H9 (cell line): Measurements from ENCODE around the gene LRRFIP2. TPM values are rescaled to one million over a fixed set of nuclear protein-coding genes. Genes with fewer than 3 reads are reported as not detected.

Experiments used
- DNase-seq: peaks from one replicate; pipeline ENCODE4 v3.0.0-alpha.2; 2017
- H2AFZ ChIP-seq: one replicate; pipeline ENCODE4 v1.6.1; 2013; ENCODE audit warnings: mild to moderate bottlenecking, low read length, control low read depth, moderate library complexity
- H2AK5ac ChIP-seq: 2 replicates; pipeline ENCODE4 v1.6.1; 2013; ENCODE audit warnings: low read length, control low read depth, mixed read lengths; ENCODE audit not compliant: insufficient read length
- H2BK120ac ChIP-seq: one replicate; pipeline ENCODE4 v1.6.1; 2013; ENCODE audit warnings: low read depth, mild to moderate bottlenecking, low read length, control low read depth, inconsistent platforms; ENCODE audit not compliant: poor library complexity, severe bottlenecking
- H2BK12ac ChIP-seq: 2 replicates; pipeline ENCODE4 v1.6.1; 2013; ENCODE audit warnings: low read length, control low read depth, mixed read lengths, low read depth; ENCODE audit not compliant: insufficient read length
- H2BK15ac ChIP-seq: 2 replicates; pipeline ENCODE4 v1.6.1; 2013; ENCODE audit warnings: low read depth, low read length, control low read depth
- H2BK20ac ChIP-seq: one replicate; pipeline ENCODE4 v1.6.1; 2013; ENCODE audit warnings: low read depth, mild to moderate bottlenecking, low read length, control low read depth, inconsistent platforms; ENCODE audit not compliant: poor library complexity, severe bottlenecking
- H2BK5ac ChIP-seq: 2 replicates; pipeline ENCODE4 v1.6.1; 2013; ENCODE audit warnings: low read length, control low read depth, mixed read lengths; ENCODE audit not compliant: insufficient read length
- H3K14ac ChIP-seq: 2 replicates; pipeline ENCODE4 v1.6.1; 2013; ENCODE audit warnings: low read length, control low read depth; ENCODE audit not compliant: insufficient read depth
- H3K18ac ChIP-seq: 2 replicates; pipeline ENCODE4 v1.6.1; 2013; ENCODE audit warnings: low read depth, mild to moderate bottlenecking, mixed read lengths, low read length, control low read depth; ENCODE audit not compliant: insufficient read length
- H3K23ac ChIP-seq: 2 replicates; pipeline ENCODE4 v1.6.1; 2013; ENCODE audit warnings: low read length, control low read depth, mixed read lengths, low read depth; ENCODE audit not compliant: insufficient read length
- H3K23me2 ChIP-seq: 2 replicates; pipeline ENCODE4 v1.6.1; 2013; ENCODE audit warnings: low read depth, mild to moderate bottlenecking, mixed read lengths, low read length, control low read depth; ENCODE audit not compliant: insufficient read length, poor library complexity, severe bottlenecking
- H3K27ac ChIP-seq: 2 replicates; pipeline ENCODE4 v1.5.1; 2013; ENCODE audit warnings: low read length, control low read depth, mixed read lengths, low read depth; ENCODE audit not compliant: insufficient read length
- H3K27me3 ChIP-seq: 2 replicates; pipeline ENCODE4 v1.6.1; 2013; ENCODE audit warnings: low read length, control low read depth, inconsistent platforms; ENCODE audit not compliant: insufficient read depth
- H3K4ac ChIP-seq: 2 replicates; pipeline ENCODE4 v1.6.1; 2013; ENCODE audit warnings: low read depth, mild to moderate bottlenecking, control low read depth, inconsistent platforms, low read length, moderate library complexity
- H3K4me1 ChIP-seq: 2 replicates; pipeline ENCODE4 v1.6.1; 2013; ENCODE audit warnings: low read length, control low read depth, inconsistent platforms; ENCODE audit not compliant: insufficient read depth
- H3K4me2 ChIP-seq: 2 replicates; pipeline ENCODE4 v1.6.1; 2013; ENCODE audit warnings: low read length, control low read depth, mixed read lengths; ENCODE audit not compliant: insufficient read length, insufficient read depth
- H3K56ac ChIP-seq: 2 replicates; pipeline ENCODE4 v1.6.1; 2013; ENCODE audit warnings: low read depth, mild to moderate bottlenecking, mixed read lengths, low read length, control low read depth; ENCODE audit not compliant: insufficient read length
- H3K79me1 ChIP-seq: 2 replicates; pipeline ENCODE4 v1.6.1; 2013; ENCODE audit warnings: low read depth, mild to moderate bottlenecking, moderate library complexity, low read length, control low read depth, inconsistent platforms; ENCODE audit not compliant: insufficient read depth, poor library complexity, severe bottlenecking
- H3K79me2 ChIP-seq: 2 replicates; pipeline ENCODE4 v1.6.1; 2013; ENCODE audit warnings: low read length, control low read depth, inconsistent platforms; ENCODE audit not compliant: insufficient read depth
- H3K9ac ChIP-seq: 2 replicates; pipeline ENCODE4 v1.6.1; 2013; ENCODE audit warnings: low read length, control low read depth, mixed read lengths; ENCODE audit not compliant: insufficient read length; ENCODE audit errors: extremely low read depth
- H3K9me3 ChIP-seq: one replicate; pipeline ENCODE4 v1.6.1; 2013; ENCODE audit warnings: low read depth, low read length, inconsistent platforms; ENCODE audit not compliant: control insufficient read depth
- H3T11ph ChIP-seq: one replicate; pipeline ENCODE4 v1.6.1; 2013; ENCODE audit warnings: mild to moderate bottlenecking, low read length, control low read depth, inconsistent platforms
- H4K20me1 ChIP-seq: one replicate; pipeline ENCODE4 v1.6.1; 2013; ENCODE audit not compliant: control insufficient read depth, insufficient read length, insufficient read depth
- H4K5ac ChIP-seq: 2 replicates; pipeline ENCODE4 v1.6.1; 2013; ENCODE audit warnings: low read depth, mild to moderate bottlenecking, mixed read lengths, low read length, control low read depth; ENCODE audit not compliant: insufficient read length
- H4K8ac ChIP-seq: replicated peaks from 2 replicates; pipeline ENCODE4 v1.6.1; 2013; ENCODE audit warnings: low read length, control low read depth, mixed read lengths, low read depth; ENCODE audit not compliant: insufficient read length
- H4K91ac ChIP-seq: 2 replicates; pipeline ENCODE4 v1.6.1; 2013; ENCODE audit warnings: low read depth, mild to moderate bottlenecking, moderate library complexity, mixed read lengths, low read length, control low read depth; ENCODE audit not compliant: insufficient read length
- H3K27ac Mint-ChIP-seq, 3 experiments: 2 replicates in 2 of 3; 3 replicates in 1 of 3; pipeline ENCODE4 v1.8.0; 2020 to 2021; ENCODE audit warnings: mixed read lengths in 3 of 3, mild to moderate bottlenecking in 1 of 3, moderate library complexity in 1 of 3
- H3K27me3 Mint-ChIP-seq: 2 replicates; pipeline ENCODE4 v1.8.0; 2021; ENCODE audit warnings: low read depth, mild to moderate bottlenecking, moderate library complexity, mixed read lengths
- H3K36me3 Mint-ChIP-seq, 3 experiments: 2 replicates in 2 of 3; 3 replicates in 1 of 3; pipeline ENCODE4 v1.8.0; 2020 to 2021; ENCODE audit warnings: low read depth in 3 of 3, mixed read lengths in 3 of 3; ENCODE audit not compliant: insufficient read depth in 1 of 3
- H3K4me1 Mint-ChIP-seq, 2 experiments: 2 replicates each; pipeline ENCODE4 v1.8.0; 2020; ENCODE audit warnings: mixed read lengths in 2 of 2
- H3K4me3 Mint-ChIP-seq, 2 experiments: 2 replicates in 1 of 2; 3 replicates in 1 of 2; pipeline ENCODE4 v1.8.0; 2020 to 2021; ENCODE audit warnings: mild to moderate bottlenecking in 2 of 2, mixed read lengths in 2 of 2, moderate library complexity in 1 of 2
- H3K9me3 Mint-ChIP-seq, 2 experiments: 2 replicates in 1 of 2; 3 replicates in 1 of 2; pipeline ENCODE4 v1.8.0; 2020; ENCODE audit warnings: mild to moderate bottlenecking in 2 of 2, mixed read lengths in 2 of 2, moderate library complexity in 1 of 2
- WGBS: extraction: QIAGEN DNeasy Blood & Tissue Kit; methylation state at CpG from one replicate; pipeline ENCODE4 v1.1.7; 2013; ENCODE audit warnings: missing lambda C conversion rate, low lambda C conversion rate, mixed read lengths; ENCODE audit not compliant: insufficient read length; ENCODE audit errors: extremely low coverage; 5-methylcytosine and 5-hydroxymethylcytosine counted together
- total RNA-seq: library from RNA; stranded (reverse); gene quantifications from 2 replicates; pipeline ENCODE4 v1.2.1, GENCODE V29; 2021
- TF ChIP-seq, protein P1 (sequence below): fragments of 200-600 bp; sonication (generic); conservative IDR thresholded peaks from 3 replicates; pipeline ENCODE4 v1.8.0; 2021; ENCODE audit warnings: antibody characterized with exemption, mild to moderate bottlenecking

LRRFIP2 gene
- total RNA-seq, 1 experiment from 2014 or later: 30.7 TPM

DNA sequence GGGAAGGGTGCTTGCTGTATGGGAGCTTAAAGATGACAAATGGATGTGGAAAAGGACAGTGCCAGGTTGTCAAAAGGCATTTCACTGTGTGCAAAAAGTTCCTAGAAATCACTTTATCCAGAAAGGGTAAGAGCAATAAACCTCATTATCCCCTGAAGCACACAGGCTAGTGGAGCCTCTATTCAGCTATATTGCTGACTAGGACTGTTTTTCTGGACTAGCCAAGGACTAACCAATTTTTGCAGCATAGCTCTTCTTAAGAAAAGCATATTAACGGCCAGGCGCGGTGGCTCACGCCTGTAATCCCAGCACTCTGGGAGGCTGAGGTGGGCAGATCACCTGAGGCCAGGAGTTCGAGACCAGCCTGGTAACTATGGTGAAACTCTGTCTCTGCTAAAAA, 116.3 kb downstream of the LRRFIP2 start:
- no peak overlapping the region for H2BK5ac ChIP-seq
- no peaks in the 10 kb centered on the region for H3K4me1 Mint-ChIP-seq
- no peaks in the 10 kb centered on the region for H3K79me2 ChIP-seq
- no peak for DNase-seq
- no peak overlapping the region for H2BK12ac ChIP-seq
- peaks cover 3 to 64% (median 28%) of the 10 kb centered on the region in 3 experiments; a peak in 6 of 7 replicates for H3K36me3 Mint-ChIP-seq
- H3K27ac ChIP-seq: no peak overlapping the region
- no peak overlapping the region for H3K4me3 Mint-ChIP-seq
- H3K4ac ChIP-seq: no peak overlapping the region
- H3K27ac Mint-ChIP-seq: no peak overlapping the region
- no peak overlapping the region for H4K8ac ChIP-seq
- H3K4me1 ChIP-seq: no peaks in the 10 kb centered on the region
- H3K23me2 ChIP-seq: no peaks in the 10 kb centered on the region
- H3K14ac ChIP-seq: no peak overlapping the region
- no peak overlapping the region for H2AK5ac ChIP-seq
- H2BK15ac ChIP-seq: no peak overlapping the region
- no peak overlapping the region for H2BK20ac ChIP-seq
- WGBS: no CpG with 5 or more reads among the region's 5 CpGs
- H4K20me1 ChIP-seq: no peaks in the 10 kb centered on the region
- no peak overlapping the region for H3K23ac ChIP-seq
- H2AFZ ChIP-seq: no peak overlapping the region
- H3K4me2 ChIP-seq: no peak overlapping the region
- no peaks in the 10 kb centered on the region for H3K79me1 ChIP-seq
- H3K27me3 ChIP-seq: no peaks in the 10 kb centered on the region
- no peaks in the 10 kb centered on the region for H3K27me3 Mint-ChIP-seq
- H3K56ac ChIP-seq: no peak overlapping the region
- H3T11ph ChIP-seq: no peak overlapping the region
- no peak overlapping the region for H3K18ac ChIP-seq
- no peak overlapping the region for H4K5ac ChIP-seq
- H4K91ac ChIP-seq: no peak overlapping the region
- no peak overlapping the region for H3K9ac ChIP-seq
- H3K9me3 Mint-ChIP-seq: no peaks in the 10 kb centered on the region
- no peaks in the 10 kb centered on the region for H3K9me3 ChIP-seq
- no peak overlapping the region for H2BK120ac ChIP-seq
- TF ChIP-seq, protein P1, sequence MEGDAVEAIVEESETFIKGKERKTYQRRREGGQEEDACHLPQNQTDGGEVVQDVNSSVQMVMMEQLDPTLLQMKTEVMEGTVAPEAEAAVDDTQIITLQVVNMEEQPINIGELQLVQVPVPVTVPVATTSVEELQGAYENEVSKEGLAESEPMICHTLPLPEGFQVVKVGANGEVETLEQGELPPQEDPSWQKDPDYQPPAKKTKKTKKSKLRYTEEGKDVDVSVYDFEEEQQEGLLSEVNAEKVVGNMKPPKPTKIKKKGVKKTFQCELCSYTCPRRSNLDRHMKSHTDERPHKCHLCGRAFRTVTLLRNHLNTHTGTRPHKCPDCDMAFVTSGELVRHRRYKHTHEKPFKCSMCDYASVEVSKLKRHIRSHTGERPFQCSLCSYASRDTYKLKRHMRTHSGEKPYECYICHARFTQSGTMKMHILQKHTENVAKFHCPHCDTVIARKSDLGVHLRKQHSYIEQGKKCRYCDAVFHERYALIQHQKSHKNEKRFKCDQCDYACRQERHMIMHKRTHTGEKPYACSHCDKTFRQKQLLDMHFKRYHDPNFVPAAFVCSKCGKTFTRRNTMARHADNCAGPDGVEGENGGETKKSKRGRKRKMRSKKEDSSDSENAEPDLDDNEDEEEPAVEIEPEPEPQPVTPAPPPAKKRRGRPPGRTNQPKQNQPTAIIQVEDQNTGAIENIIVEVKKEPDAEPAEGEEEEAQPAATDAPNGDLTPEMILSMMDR: no peak
